DOHH2 (cell line): ENCODE data around the gene PLXND1.

ENCODE experiments used
- H3F3A ChIP-seq: fragments of 200-600 bp; sonication (generic), shearing (Covaris generic); 2 replicates; pipeline ENCODE4 v1.6.0; 2016; ENCODE audit warnings: antibody characterized with exemption, mild to moderate bottlenecking; ENCODE audit not compliant: control insufficient read depth, insufficient read depth
- H3K27ac ChIP-seq: fragments of 200-600 bp; sonication (generic); 2 replicates; pipeline ENCODE4 v1.5.1; 2014; ENCODE audit warnings: low read depth, mild to moderate bottlenecking, low read length, moderate library complexity
- H3K27me3 ChIP-seq: fragments of 200-600 bp; sonication (generic); 2 replicates; pipeline ENCODE4 v1.6.1; 2014; ENCODE audit warnings: mild to moderate bottlenecking, low read length, mixed read lengths; ENCODE audit not compliant: control insufficient read depth
- H3K36me3 ChIP-seq: fragments of 200-600 bp; sonication (generic); 2 replicates; pipeline ENCODE4 v1.6.1; 2014; ENCODE audit warnings: mild to moderate bottlenecking, low read length, moderate library complexity, mixed read lengths; ENCODE audit not compliant: control insufficient read depth
- H3K4me1 ChIP-seq: fragments of 200-600 bp; sonication (generic); 2 replicates; pipeline ENCODE4 v1.6.1; 2014; ENCODE audit warnings: mild to moderate bottlenecking, low read length, mixed read lengths; ENCODE audit not compliant: control insufficient read depth
- H3K4me2 ChIP-seq: fragments of 200-600 bp; sonication (generic); 2 replicates; pipeline ENCODE4 v1.6.0; 2014; ENCODE audit warnings: mild to moderate bottlenecking, low read length, moderate library complexity
- H3K4me3 ChIP-seq: fragments of 200-600 bp; sonication (generic); 2 replicates; pipeline ENCODE4 v1.5.1; 2014; ENCODE audit warnings: mild to moderate bottlenecking, low read length, mixed read lengths
- H3K79me2 ChIP-seq: fragments of 200-600 bp; sonication (generic); 2 replicates; pipeline ENCODE4 v1.6.1; 2014; ENCODE audit warnings: mild to moderate bottlenecking, low read length, mixed read lengths; ENCODE audit not compliant: control insufficient read depth
- H3K9me2 ChIP-seq: fragments of 200-600 bp; sonication (generic); replicated peaks from 2 replicates; pipeline ENCODE4 v1.6.1; 2014; ENCODE audit warnings: mild to moderate bottlenecking, low read length, mixed read lengths; ENCODE audit not compliant: control insufficient read depth
- H3K9me3 ChIP-seq: fragments of 200-600 bp; sonication (generic); 2 replicates; pipeline ENCODE4 v1.6.1; 2014; ENCODE audit warnings: antibody characterized with exemption, low read length, mixed read lengths; ENCODE audit not compliant: control insufficient read depth, insufficient read depth
- H4K20me1 ChIP-seq: fragments of 200-600 bp; sonication (generic); 2 replicates; pipeline ENCODE4 v1.6.0; 2014; ENCODE audit warnings: low read depth, mild to moderate bottlenecking, antibody characterized with exemption, low read length, moderate library complexity; ENCODE audit not compliant: control insufficient read depth, insufficient read depth
- EZH2phosphoT487 ChIP-seq: fragments of 200-600 bp; sonication (generic); IDR thresholded peaks from 2 replicates; pipeline ENCODE4 v1.6.1; 2017; ENCODE audit warnings: borderline replicate concordance, mild to moderate bottlenecking, antibody characterized with exemption, low read length, moderate library complexity, mixed read lengths
- TF ChIP-seq, protein P1 (sequence below): fragments of 200-600 bp; sonication (generic); IDR thresholded peaks from one replicate; pipeline ENCODE4 v1.5.1; 2014; ENCODE audit warnings: antibody characterized with exemption, mild to moderate bottlenecking, low read depth, low read length; ENCODE audit not compliant: poor library complexity, severe bottlenecking

PLXND1 gene

DNA sequence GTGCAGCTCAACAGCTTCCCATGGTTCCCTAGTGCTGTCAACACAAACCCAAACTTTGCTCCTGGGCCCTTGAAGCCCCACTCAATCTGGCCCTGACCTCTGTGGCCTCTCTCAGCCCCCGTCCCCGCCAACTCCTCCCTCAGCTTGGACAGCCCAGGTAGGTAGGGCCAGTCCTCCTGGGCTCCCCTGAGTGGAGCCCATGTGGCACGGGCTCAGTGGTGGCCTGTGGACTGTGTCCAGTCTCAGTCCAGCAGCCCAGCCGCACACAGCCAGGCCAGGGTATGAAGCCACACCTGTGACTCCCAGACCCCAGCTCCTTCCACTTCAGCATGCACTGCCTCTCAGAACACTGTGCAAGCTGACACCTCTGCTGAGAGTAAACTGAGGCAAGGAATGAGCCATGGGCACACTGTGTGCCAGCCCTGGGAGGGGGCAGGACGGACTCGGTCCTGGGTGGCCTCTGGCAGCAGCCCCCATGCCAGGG lies 11.5 kb downstream of the PLXND1 start:
- no peaks in the 10 kb centered on the region for H3F3A ChIP-seq
- H3K79me2 ChIP-seq = no peaks in the 10 kb centered on the region
- TF ChIP-seq EZH2phosphoT487 = no peak
- TF ChIP-seq, protein P1, sequence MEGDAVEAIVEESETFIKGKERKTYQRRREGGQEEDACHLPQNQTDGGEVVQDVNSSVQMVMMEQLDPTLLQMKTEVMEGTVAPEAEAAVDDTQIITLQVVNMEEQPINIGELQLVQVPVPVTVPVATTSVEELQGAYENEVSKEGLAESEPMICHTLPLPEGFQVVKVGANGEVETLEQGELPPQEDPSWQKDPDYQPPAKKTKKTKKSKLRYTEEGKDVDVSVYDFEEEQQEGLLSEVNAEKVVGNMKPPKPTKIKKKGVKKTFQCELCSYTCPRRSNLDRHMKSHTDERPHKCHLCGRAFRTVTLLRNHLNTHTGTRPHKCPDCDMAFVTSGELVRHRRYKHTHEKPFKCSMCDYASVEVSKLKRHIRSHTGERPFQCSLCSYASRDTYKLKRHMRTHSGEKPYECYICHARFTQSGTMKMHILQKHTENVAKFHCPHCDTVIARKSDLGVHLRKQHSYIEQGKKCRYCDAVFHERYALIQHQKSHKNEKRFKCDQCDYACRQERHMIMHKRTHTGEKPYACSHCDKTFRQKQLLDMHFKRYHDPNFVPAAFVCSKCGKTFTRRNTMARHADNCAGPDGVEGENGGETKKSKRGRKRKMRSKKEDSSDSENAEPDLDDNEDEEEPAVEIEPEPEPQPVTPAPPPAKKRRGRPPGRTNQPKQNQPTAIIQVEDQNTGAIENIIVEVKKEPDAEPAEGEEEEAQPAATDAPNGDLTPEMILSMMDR = no peak
- peaks cover 16% of the 10 kb centered on the region for H3K27me3 ChIP-seq
- H3K9me2 ChIP-seq = no peaks in the 10 kb centered on the region
- no peak overlapping the region for H3K27ac ChIP-seq
- H3K4me1 ChIP-seq = peaks cover 21% of the 10 kb centered on the region
- H3K36me3 ChIP-seq = no peaks in the 10 kb centered on the region
- no peaks in the 10 kb centered on the region for H3K9me3 ChIP-seq
- no peaks in the 10 kb centered on the region for H4K20me1 ChIP-seq
- H3K4me3 ChIP-seq = no peak overlapping the region
- no peak overlapping the region for H3K4me2 ChIP-seq

DNA sequence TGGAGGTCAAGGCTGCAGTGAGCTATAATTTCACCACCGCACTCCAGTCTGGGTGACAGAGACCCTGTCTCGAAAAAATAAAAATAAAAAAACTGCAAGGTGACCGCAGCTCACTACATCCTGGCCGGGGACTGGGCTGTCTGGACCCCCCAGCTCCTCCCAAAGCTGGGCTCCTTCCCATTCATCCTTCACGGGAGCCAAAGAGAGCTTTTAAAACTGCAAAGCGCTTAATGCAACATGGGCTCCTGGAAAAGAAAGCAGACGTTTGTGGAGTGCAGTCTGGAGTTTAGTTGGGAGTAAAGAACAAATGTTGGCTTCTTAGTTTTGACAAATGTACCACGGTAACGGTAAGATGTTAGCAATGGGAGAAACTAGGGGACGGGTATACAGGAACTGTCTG lies 12.1 kb downstream of the PLXND1 start:
- Histone ChIP-seq H4K20me1 (no peaks in the 10 kb centered on the region), H3K27ac (no peak overlapping the region), H3K9me2 (no peaks in the 10 kb centered on the region), H3K27me3 (peaks cover 16% of the 10 kb centered on the region), H3K36me3 (no peaks in the 10 kb centered on the region), H3K4me1 (peaks cover 21% of the 10 kb centered on the region), H3K4me2 (no peak overlapping the region), H3K79me2 (no peaks in the 10 kb centered on the region), H3F3A (no peaks in the 10 kb centered on the region), H3K9me3 (no peaks in the 10 kb centered on the region), H3K4me3 (no peak overlapping the region)
- no peak for TF ChIP-seq EZH2phosphoT487
- TF ChIP-seq, protein P1 = no peak

DNA sequence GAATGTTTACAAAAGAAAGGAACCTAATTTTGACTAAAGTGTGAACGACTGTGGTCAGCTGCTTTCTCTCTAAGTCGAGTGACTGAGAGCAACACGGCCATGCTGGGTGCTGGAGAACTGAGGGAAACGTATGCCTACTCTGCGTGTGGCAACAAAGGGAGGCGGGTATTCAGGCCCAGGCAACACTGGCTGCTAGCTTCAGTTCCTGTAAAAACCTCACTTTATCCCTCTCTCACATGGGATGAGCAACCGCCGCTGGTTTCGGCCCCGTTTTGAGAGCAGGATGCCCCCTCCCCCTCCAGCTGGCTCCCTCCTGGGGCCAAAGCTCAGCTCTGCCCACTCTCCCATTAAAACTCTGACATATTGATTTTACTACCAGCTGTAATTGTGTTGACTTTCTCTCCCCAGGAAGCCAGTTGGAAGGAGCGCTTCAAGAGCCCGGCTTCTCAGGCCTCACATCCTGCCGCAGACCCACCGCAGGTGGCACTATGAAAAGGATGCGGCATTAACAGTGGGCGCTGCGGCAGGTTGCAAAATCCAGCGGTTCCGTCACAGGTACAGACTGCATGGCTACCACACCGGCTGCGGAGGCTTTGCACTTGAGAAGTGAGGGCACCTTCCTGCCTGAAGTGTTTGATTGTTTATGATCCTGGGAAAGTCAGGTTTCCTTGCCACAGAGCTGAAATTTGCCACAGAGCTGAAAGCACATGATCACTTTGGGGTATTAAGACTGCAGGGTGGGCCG lies 12.7 kb downstream of the PLXND1 start:
- H3K27me3 ChIP-seq = peaks cover 16% of the 10 kb centered on the region
- peaks cover 21% of the 10 kb centered on the region for H3K4me1 ChIP-seq
- no peak overlapping the region for H3K27ac ChIP-seq
- H4K20me1 ChIP-seq = no peaks in the 10 kb centered on the region
- H3K36me3 ChIP-seq = no peaks in the 10 kb centered on the region
- no peaks in the 10 kb centered on the region for H3K9me3 ChIP-seq
- H3K79me2 ChIP-seq = no peaks in the 10 kb centered on the region
- TF ChIP-seq EZH2phosphoT487 = no peak
- TF ChIP-seq, protein P1 = no peak
- no peaks in the 10 kb centered on the region for H3K9me2 ChIP-seq
- H3K4me2 ChIP-seq = no peak overlapping the region
- no peaks in the 10 kb centered on the region for H3F3A ChIP-seq
- no peak overlapping the region for H3K4me3 ChIP-seq
